ENCODE results near the gene OR9A4.
"Not testable (repeated sequence)": the region's sequence is repeated elsewhere in the genome, so short reads cannot be mapped to it uniquely, and the experiment has no call there.

Gene OR9A4

GRCh38 chr7:141916099-141916498 is at the start of gene OR9A4:
OR9A4 (plus strand) TSS chr7:141916399; CDS start chr7:141918876, 2,477 bp downstream.
- DNase-seq, result no peak

GRCh38 chr7:141866974-141867373 is 49.2 kb upstream of the OR9A4 start:
- no peak for DNase-seq

GRCh38 chr7:141872931-141873330 is 43.3 kb upstream of the OR9A4 start:
- no peak for DNase-seq

GRCh38 chr7:141874787-141875186 is 41.4 kb upstream of the OR9A4 start:
- DNase-seq, result no peak

- no peak for DNase-seq
These were observed 40.7 kb upstream of the OR9A4 start for GRCh38 chr7:141875453-141875852.

- no peak for DNase-seq
These were observed 39.8 kb upstream of the OR9A4 start for GRCh38 chr7:141876371-141876770.

- no peak for DNase-seq
These were observed 38.8 kb upstream of the OR9A4 start for GRCh38 chr7:141877365-141877764.

GRCh38 chr7:141880960-141881359 is 35.2 kb upstream of the OR9A4 start:
- DNase-seq, result no peak

- DNase-seq, result no peak
These were observed 31.5 kb upstream of the OR9A4 start for GRCh38 chr7:141884539-141885225.

- no peak for DNase-seq
These were observed 26.9 kb upstream of the OR9A4 start for GRCh38 chr7:141889321-141889720.

- DNase-seq, result no peak
These were observed 24.9 kb upstream of the OR9A4 start for GRCh38 chr7:141891336-141891735.

GRCh38 chr7:141899366-141899765 is 16.8 kb upstream of the OR9A4 start:
- DNase-seq, result not testable (repeated sequence)

GRCh38 chr7:141906285-141906684 is 9.9 kb upstream of the OR9A4 start:
- DNase-seq, result no peak

- no peak for DNase-seq
These were observed 4.8 kb upstream of the OR9A4 start for GRCh38 chr7:141911391-141911790.

- DNase-seq, result no peak
These were observed 634 bp upstream of the OR9A4 start for GRCh38 chr7:141915565-141915964.

GRCh38 chr7:141920281-141920680 is 4.1 kb downstream of the OR9A4 start:
- DNase-seq, result no peak

- DNase-seq, result no peak
These were observed 12.1 kb downstream of the OR9A4 start for GRCh38 chr7:141928146-141928844.

GRCh38 chr7:141928845-141929195 is 12.6 kb downstream of the OR9A4 start:
- no peak for DNase-seq

- DNase-seq, result no peak
These were observed 14.0 kb downstream of the OR9A4 start for GRCh38 chr7:141930211-141930610.

GRCh38 chr7:141941075-141941474 is 24.9 kb downstream of the OR9A4 start:
- no peak for DNase-seq

GRCh38 chr7:141943846-141944245 is 27.6 kb downstream of the OR9A4 start:
- no peak for DNase-seq

- DNase-seq, result no peak
These were observed 28.6 kb downstream of the OR9A4 start for GRCh38 chr7:141944811-141945210.

- no peak for DNase-seq
These were observed 29.2 kb downstream of the OR9A4 start for GRCh38 chr7:141945356-141945755.

- DNase-seq, result no peak
These were observed 30.6 kb downstream of the OR9A4 start, which contains the start of gene CLEC5A for GRCh38 chr7:141946796-141947195. CLEC5A (minus strand) TSS chr7:141946974; CDS start chr7:141946292, 682 bp downstream.

GRCh38 chr7:141949021-141949420 is 32.8 kb downstream of the OR9A4 start:
- DNase-seq, result no peak

Measured in NCI-H748 treated with DMSO at 0.1 percent for 48 hours (cell line).